ENCODE data around the gene FBXO30.

The FBXO30 gene

GRCh38 chr6:145830612-145831011, 16.0 kb upstream of the FBXO30 start:
- no peak for TF ChIP-seq ZNF274 (IDR thresholded peaks at IDR 0.05; ENCODE audit: low read depth, low read length)
- H3K4me3 ChIP-seq (ENCODE audit: low read length): no peak overlapping the region

GRCh38 chr6:145829950-145830349, 15.4 kb upstream of the FBXO30 start:
- no peak overlapping the region for H3K4me3 ChIP-seq (ENCODE audit: low read length)
- TF ChIP-seq ZNF274 (IDR thresholded peaks at IDR 0.05; ENCODE audit: low read depth, low read length): no peak

- no peak for TF ChIP-seq ZNF274 (IDR thresholded peaks at IDR 0.05; ENCODE audit: low read depth, low read length)
- H3K4me3 ChIP-seq (ENCODE audit: low read length): no peak overlapping the region
Measured at GRCh38 chr6:145829102-145829501, 14.5 kb upstream of the FBXO30 start.

- H3K4me3 ChIP-seq (ENCODE audit: low read length): no peak overlapping the region
- no peak for TF ChIP-seq ZNF274 (IDR thresholded peaks at IDR 0.05; ENCODE audit: low read depth, low read length)
Measured at GRCh38 chr6:145824344-145824743, 9.7 kb upstream of the FBXO30 start.

GRCh38 chr6:145823328-145823944, 8.8 kb upstream of the FBXO30 start:
- no peak for TF ChIP-seq ZNF274 (IDR thresholded peaks at IDR 0.05; ENCODE audit: low read depth, low read length)

GRCh38 chr6:145822456-145822855, 7.9 kb upstream of the FBXO30 start:
- H3K4me3 ChIP-seq (ENCODE audit: low read length): no peak overlapping the region
- TF ChIP-seq ZNF274 (IDR thresholded peaks at IDR 0.05; ENCODE audit: low read depth, low read length): no peak

More at GRCh38 chr6:145823328-145823944, 8.8 kb upstream of the FBXO30 start:
- no peak overlapping the region for H3K4me3 ChIP-seq (ENCODE audit: low read length)

- TF ChIP-seq ZNF274 (IDR thresholded peaks at IDR 0.05; ENCODE audit: low read depth, low read length): no peak
Measured at GRCh38 chr6:145819994-145820393, 5.4 kb upstream of the FBXO30 start.

GRCh38 chr6:145818796-145819195, 4.2 kb upstream of the FBXO30 start:
- H3K4me3 ChIP-seq (ENCODE audit: low read length): no peak overlapping the region
- no peak for TF ChIP-seq ZNF274 (IDR thresholded peaks at IDR 0.05; ENCODE audit: low read depth, low read length)

More at GRCh38 chr6:145819994-145820393, 5.4 kb upstream of the FBXO30 start:
- no peak overlapping the region for H3K4me3 ChIP-seq (ENCODE audit: low read length)

- no peak for TF ChIP-seq ZNF274 (IDR thresholded peaks at IDR 0.05; ENCODE audit: low read depth, low read length)
- H3K4me3 ChIP-seq (ENCODE audit: low read length): no peak overlapping the region
Measured at GRCh38 chr6:145816392-145816791, 1.8 kb upstream of the FBXO30 start.

- TF ChIP-seq ZNF274 (IDR thresholded peaks at IDR 0.05; ENCODE audit: low read depth, low read length): no peak
- H3K4me3 ChIP-seq (ENCODE audit: low read length): peak overlapping the region; percentile 83
Measured at GRCh38 chr6:145815309-145816274, 997 bp upstream of the FBXO30 start.

GRCh38 chr6:145814035-145814500, 527 bp downstream of the FBXO30 start:
- TF ChIP-seq ZNF274 (IDR thresholded peaks at IDR 0.05; ENCODE audit: low read depth, low read length): no peak
- peak overlapping the region; percentile 83 for H3K4me3 ChIP-seq (ENCODE audit: low read length)

- TF ChIP-seq ZNF274 (IDR thresholded peaks at IDR 0.05; ENCODE audit: low read depth, low read length): no peak
- H3K4me3 ChIP-seq (ENCODE audit: low read length): peak overlapping the region; percentile 83
Measured at GRCh38 chr6:145813285-145814034, 1.1 kb downstream of the FBXO30 start.

- no peak for TF ChIP-seq ZNF274 (IDR thresholded peaks at IDR 0.05; ENCODE audit: low read depth, low read length)
- H3K4me3 ChIP-seq (ENCODE audit: low read length): no peak overlapping the region
Measured at GRCh38 chr6:145811741-145812140, 2.9 kb downstream of the FBXO30 start.

- no peak for TF ChIP-seq ZNF274 (IDR thresholded peaks at IDR 0.05; ENCODE audit: low read depth, low read length)
- no peak overlapping the region for H3K4me3 ChIP-seq (ENCODE audit: low read length)
Measured at GRCh38 chr6:145809785-145810184, 4.8 kb downstream of the FBXO30 start.
